HEK293T (cell line): Measurements from ENCODE around the gene HECA.

ENCODE experiments used
- ARNT ChIP-seq: fragments of 450-650 bp; IDR thresholded peaks from 2 replicates; pipeline ENCODE4 v1.6.1; 2017; ENCODE audit warnings: mild to moderate bottlenecking
- CTBP1 ChIP-seq: fragments of 450-650 bp; IDR thresholded peaks from 2 replicates; pipeline ENCODE4 v1.6.1; 2016; ENCODE audit warnings: borderline replicate concordance
- FOXM1 ChIP-seq: fragments of 450-650 bp; IDR thresholded peaks from 2 replicates; pipeline ENCODE4 v1.6.1; 2017; ENCODE audit warnings: mild to moderate bottlenecking, borderline replicate concordance

- TF ChIP-seq CTBP1 (no peak), FOXM1 (no peak), ARNT (no peak)
These were observed 51.4 kb downstream of the HECA start for GRCh38 chr6:139186242-139186641.
